ENCODE results near the gene MYRF. TPM values are rescaled to one million over a fixed set of nuclear protein-coding genes. Genes with fewer than 3 reads are reported as not detected.

The MYRF gene
- 1 to 10 TPM in 4 of 9 donors, under 1 TPM in 5; 0.13 to 2.6 (median 0.69) TPM for total RNA-seq
- polyA plus RNA-seq = 1 to 10 TPM in 2 of 3 donors, under 1 TPM in 1; 0.61 to 1.4 (median 1.1) TPM
- long read RNA-seq, donor 1 = 0 reads
- long read RNA-seq, donor 2 = 0 reads
- long read RNA-seq, donor 3 = 0 reads
- long read RNA-seq, donor 4, partial matches to known transcripts = 0 of 1 reads
- long read RNA-seq, donor 4, other reads (novel, unspliced or antisense) = 1 of 1 reads
- long read RNA-seq, donor 5, partial matches to known transcripts = 2 of 3 reads
- long read RNA-seq, donor 5, other reads (novel, unspliced or antisense) = 1 of 3 reads
- long read RNA-seq, donor 6 = 0 reads
- long read RNA-seq, donor 7 = 0 reads
- long read RNA-seq, donor 8 = 0 reads
- long read RNA-seq, donor 9, partial matches to known transcripts = 444 of 444 reads
- long read RNA-seq, donor 9, other reads (novel, unspliced or antisense) = 0 of 444 reads
- long read RNA-seq, donor 10 = 0 reads

GRCh38 chr11:61752117-61752924, at the start of gene MYRF:
Gene MYRF, plus strand, starts transcription at chr11:61752636. Its CDS starts 109 bp downstream, at chr11:61752745.
- TF ChIP-seq CTCF (IDR thresholded peaks at IDR 0.05) = peak in 4 of 6 experiments; percentile 20 to 63 (median 37)
- TF ChIP-seq POLR2A (IDR thresholded peaks at IDR 0.05) = no peak
- Histone ChIP-seq H3K36me3 (replicated peaks in 1 of 2) (no peaks in the 10 kb centered on the region), H3K9me3 (replicated peaks in 1 of 3) (no peaks in the 10 kb centered on the region), H3K27me3 (no peaks in the 10 kb centered on the region), H3K4me1 (replicated peaks in 1 of 2) (peaks cover 6 to 7% of the 10 kb centered on the region in 2 donors), H3K4me3 (peak within 1 kb of the TSS in 1 of 4 donors; percentile 61), H3K27ac (no peak within 1 kb of the TSS)
- 3 to 10% (median 4%) methylated on average over 15 to 92 of the region's 93 CpGs for WGBS, 4 donors
- intact Hi-C loops (cut with DNase I) = no loop called here
- peak in 4 of 7 donors; percentile 33 to 48 (median 41) for DNase-seq

- no peak overlapping the region for H3K27ac ChIP-seq
- no peak for TF ChIP-seq CTCF (IDR thresholded peaks at IDR 0.05)
- TF ChIP-seq POLR2A (IDR thresholded peaks at IDR 0.05) = no peak
- H3K36me3 ChIP-seq (replicated peaks in 1 of 2) = no peaks in the 10 kb centered on the region
- peaks cover 26 to 35% of the 10 kb centered on the region in 2 donors for H3K4me1 ChIP-seq (replicated peaks in 1 of 2)
- no peak overlapping the region for H3K4me3 ChIP-seq
- H3K9me3 ChIP-seq (replicated peaks in 1 of 3) = no peaks in the 10 kb centered on the region
- intact Hi-C loops (cut with DNase I) = no loop called here
- WGBS, 4 donors = 84 to 91% (median 86%) methylated on average over 9 to 11 of the region's 11 CpGs
- H3K27me3 ChIP-seq = no peaks in the 10 kb centered on the region
- no peak for DNase-seq
These were observed 49.6 kb upstream of the MYRF start for GRCh38 chr11:61702701-61703312.

- Histone ChIP-seq H3K4me1 (replicated peaks in 1 of 2) (peaks cover 7 to 15% of the 10 kb centered on the region in 2 donors), H3K9me3 (replicated peaks in 1 of 3) (no peaks in the 10 kb centered on the region), H3K4me3 (no peak overlapping the region), H3K27me3 (no peaks in the 10 kb centered on the region), H3K27ac (no peak overlapping the region), H3K36me3 (replicated peaks in 1 of 2) (no peaks in the 10 kb centered on the region)
- intact Hi-C loops (cut with DNase I) = no loop called here
- no peak for TF ChIP-seq POLR2A (IDR thresholded peaks at IDR 0.05)
- no peak for TF ChIP-seq CTCF (IDR thresholded peaks at IDR 0.05)
- WGBS, 4 donors = 88 to 93% (median 92%) methylated on average over 9 to 15 of the region's 15 CpGs
- DNase-seq = no peak
These were observed 47.6 kb upstream of the MYRF start for GRCh38 chr11:61704838-61705237.

Measured in adrenal gland (tissue), 19 donors.